T-helper 9 cell (primary cell): Measurements from ENCODE around the gene SLC52A3.
A peak's percentile ranks its signal among the peaks of the same experiment; 100 is the strongest.
"Not testable (repeated sequence)": the region's sequence is repeated elsewhere in the genome, so short reads cannot be mapped to it uniquely, and the experiment has no call there.

Experiments used
- DNase-seq: peaks from one replicate; pipeline ENCODE4 v3.0.0-alpha.2; 2020
- total RNA-seq, 2 donors: gene quantifications; one replicate each; lab custom pipeline; 2026; lab: John Stamatoyannopoulos, UW

The SLC52A3 gene
- 0 reads per million in 2 donors for total RNA-seq

DNA sequence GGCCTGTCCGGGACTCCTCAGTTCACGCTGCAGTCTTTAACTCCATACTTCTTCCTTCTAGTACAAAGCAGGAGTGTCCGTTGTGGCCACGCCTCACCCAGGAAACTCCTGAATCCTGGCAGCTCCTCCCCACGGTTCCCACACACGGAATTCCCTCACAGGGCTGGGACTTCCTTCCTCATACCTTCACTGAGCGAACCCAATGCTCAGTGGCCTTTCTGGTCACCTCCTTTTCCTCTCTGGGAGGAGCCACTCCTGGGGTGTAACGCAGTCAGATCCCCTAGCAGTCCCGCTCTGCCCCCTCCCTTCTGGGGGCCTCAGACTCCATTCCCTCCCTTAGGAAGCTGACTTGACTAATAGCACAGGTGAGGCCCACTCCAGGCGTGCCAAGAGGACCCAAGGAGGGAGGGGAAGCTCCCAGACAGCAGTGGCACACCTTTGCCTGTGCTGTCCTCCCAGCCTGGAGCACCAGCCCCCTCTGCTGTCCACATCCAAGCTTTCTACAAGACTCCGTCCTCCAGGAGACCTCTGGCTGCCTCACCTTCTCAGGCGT is at the start of gene SLC52A3:
Gene SLC52A3, minus strand, starts transcription at position 75 of the 553 bp plus-strand sequence. CDS start 2,726 bp downstream, outside the sequence.
- no peak for DNase-seq

DNA sequence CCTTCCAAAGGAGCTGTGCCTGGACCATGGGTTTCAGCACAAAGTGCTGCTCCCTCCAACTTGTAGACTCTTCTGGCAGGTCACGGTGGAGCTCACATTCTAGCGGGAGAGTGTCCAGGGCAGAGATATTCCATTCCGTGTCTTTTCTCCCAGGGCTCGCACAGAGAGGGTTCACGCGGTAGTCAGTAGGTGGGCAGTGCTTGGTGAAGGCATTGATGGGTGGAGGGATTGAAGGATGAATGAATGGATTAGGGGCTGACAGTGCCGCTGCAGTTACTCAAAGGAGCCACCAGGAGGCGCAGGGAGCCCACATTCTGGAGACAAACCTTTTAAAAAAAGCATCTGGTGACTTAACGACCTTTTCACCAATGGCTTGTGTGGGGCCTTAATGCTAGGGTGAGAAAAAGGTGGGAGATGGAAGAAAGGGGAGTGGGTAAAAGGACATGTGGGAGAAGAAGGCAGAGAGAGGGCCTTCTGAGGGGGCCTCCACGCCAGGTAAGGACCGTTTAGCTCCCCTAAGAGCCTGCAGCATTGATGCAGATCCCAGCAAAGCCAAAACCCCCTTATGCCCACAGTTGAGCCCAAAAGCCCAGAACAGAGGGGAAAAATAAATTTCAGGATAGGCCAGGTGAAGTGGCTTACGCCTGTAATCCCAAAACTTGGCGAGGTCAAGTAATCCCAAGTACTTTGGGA is 47.8 kb upstream of the SLC52A3 start:
- peak; percentile 58 for DNase-seq

DNA sequence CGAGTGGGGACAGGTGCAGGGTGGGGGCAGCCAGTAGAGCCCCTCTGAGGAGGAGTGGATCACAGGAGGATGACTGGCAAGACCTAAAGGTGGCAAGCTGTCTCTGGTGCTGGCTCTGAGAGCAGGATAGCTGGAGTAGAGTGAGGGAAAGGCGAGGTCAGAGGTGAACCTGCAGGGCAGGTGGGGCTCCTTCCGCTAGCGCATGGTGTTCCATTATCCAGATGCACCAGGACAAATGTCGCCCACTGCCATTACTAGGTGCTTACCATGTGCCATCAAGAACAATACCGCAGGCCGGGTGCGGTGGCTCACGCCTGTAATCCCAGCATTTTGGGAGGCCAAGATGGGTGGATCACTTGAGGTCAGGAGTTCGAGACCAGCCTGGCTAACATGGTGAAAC is 46.9 kb upstream of the SLC52A3 start:
- DNase-seq, result no peak

DNA sequence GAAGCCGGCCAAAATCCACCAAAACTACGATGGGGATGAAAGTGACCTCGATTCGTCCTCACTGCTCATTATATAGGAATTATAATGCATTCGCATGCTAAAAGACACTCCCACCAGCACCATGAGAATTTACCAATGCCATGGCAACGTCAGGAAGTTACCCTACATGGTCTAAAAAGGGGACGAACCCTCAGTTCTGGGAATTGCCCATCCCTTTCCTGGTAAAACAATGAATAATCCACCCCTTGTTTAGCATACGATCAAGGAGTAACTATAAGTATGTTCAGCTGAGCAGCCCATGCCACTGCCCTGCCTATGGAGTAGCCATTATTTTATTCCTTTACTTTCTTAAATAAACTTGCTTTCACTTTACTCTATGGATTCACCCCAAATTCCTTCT is 45.1 kb upstream of the SLC52A3 start:
- DNase-seq, result no peak

DNA sequence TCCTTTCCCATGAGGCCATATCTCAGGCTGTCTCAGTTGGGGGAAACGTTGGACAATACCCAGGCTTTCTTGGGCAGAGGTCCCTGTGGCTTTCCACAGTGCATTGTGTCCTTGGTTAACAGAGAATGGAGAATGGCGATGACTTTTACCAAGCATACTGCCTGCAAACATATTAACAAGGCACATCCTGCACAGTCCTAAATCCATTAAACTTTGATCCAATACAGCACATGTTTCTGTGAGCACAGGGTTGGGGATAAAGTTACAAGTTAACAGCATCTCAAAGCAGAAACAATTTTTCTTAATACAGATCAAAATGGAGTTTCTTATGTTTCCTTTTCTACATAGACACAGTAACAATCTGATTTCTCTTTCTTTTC is 44.1 kb upstream of the SLC52A3 start:
- not testable (repeated sequence) for DNase-seq

DNA sequence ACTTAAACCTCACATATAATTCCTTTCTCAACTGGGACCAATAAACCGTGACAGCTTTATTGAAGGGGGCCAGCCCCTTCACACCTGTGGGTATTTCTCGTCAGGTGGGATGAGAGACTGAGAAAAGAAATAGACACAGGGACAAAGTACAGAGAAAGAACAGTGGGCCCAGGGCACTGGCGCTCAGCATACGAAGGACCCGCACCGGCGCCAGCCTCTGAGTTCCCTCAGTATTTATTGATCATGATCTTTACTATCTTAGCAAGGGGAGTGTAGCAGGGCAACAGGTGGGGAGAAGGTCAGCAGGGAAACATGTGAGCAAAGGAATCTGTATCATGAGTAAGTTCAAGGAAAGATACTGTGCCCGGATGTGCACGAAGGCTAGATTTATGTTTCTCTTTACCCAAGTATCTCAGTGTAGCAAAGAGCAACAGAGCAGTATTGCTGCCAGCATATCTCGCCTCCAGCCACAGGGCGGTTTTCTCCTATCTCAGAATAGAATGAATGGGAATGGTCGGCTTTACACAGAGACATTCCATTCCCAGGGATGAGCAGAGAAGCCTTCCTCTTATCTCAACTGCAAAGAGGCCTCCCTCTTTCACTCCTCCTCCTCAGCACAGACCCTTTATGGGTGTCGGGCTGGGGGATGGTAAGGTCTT is 43.6 kb upstream of the SLC52A3 start:
- DNase-seq, result not testable (repeated sequence)

DNA sequence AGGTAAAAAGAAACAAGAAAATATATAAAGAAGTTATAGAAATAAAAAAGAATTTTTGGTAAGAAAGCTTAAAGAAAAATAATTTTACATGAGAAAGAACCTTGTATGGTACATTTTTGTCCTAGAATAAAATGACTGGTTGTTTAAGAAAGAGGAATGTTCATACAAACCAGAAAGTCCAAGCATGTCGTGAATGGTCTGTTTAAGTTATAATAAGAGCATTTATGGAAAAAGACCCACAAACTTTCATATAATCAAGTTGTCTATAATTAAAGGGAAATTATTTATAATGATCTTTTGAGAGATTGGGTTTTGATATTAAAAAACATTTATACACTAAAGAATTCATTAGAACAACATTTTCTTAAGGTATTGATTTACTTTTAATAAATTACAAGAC is 37.4 kb upstream of the SLC52A3 start:
- no peak for DNase-seq

DNA sequence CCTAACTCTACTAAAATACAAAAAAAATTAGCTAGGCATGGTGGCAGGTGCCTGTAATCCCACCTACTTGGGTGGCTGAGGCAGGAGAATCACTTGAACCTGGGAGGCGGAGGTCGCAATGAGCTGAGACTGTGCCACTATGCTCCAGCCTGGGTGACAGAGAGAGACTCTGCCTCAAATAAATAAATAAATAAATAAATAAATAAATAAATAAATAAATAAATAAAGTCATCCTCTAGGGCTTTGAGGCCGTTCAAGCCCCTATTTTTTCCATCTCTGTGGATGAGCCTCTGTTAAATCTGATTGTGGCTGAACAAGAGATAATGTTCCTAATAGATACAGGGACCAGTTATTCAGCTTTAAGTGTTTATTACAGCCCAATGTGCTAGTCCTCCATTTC is 33.4 kb upstream of the SLC52A3 start:
- DNase-seq, result no peak

DNA sequence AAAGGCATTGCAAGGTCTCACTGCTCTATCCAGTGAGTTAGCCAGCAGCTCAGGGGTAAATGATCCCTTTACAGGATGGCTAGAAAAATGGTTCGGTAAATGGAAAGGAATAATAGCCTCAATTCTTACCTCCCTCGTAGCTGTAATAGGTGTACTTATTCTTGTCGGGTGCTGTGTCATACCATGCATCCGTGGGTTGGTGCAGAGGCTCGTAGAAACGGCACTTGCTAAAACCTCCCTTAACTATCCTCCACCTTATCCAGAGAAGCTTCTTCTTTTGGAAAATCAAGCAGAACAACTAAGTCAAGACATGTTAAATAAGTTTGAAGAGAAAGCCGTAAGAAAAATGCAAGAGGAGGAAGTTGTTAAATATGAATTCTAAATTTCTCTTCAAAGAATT is 31.7 kb upstream of the SLC52A3 start:
- DNase-seq, result not testable (repeated sequence)

DNA sequence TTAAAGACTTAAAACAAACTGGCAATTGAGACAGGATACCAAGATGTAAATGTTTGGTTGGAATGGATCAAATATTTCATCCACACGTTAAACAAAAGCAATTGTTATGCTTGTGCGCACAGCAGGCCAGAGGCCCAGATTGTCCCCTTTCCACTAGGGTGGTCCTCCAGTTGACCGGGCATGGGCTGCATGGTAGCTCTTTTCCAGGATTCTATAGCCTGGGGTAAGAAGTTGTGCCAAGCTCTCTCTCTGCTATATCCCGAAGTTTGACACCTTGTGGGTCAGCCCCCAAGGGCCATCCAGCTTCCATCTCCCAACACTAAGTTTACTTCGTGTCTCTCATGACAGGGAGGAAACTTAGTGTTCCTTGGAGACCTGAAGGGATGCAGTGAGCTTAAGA is 30.4 kb upstream of the SLC52A3 start:
- DNase-seq, result not testable (repeated sequence)

DNA sequence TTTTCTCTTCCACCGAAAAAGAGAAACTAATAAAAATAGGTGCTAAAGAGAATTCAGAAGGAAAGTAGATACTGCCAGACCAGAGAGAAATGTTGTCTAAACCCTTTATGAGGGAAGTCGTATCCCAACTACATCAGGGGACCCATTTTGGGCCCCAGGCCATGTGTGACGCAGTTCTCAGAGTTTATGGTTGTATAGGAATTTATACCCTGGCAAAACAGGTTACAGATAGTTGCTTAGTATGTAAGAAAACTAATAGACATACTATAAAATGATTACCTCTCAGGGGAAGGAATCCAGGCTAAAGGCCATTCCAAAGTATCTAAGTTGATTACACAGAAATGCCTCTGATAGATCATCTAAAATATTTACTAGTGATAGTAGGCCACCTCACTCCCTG is 28.6 kb upstream of the SLC52A3 start:
- no peak for DNase-seq

DNA sequence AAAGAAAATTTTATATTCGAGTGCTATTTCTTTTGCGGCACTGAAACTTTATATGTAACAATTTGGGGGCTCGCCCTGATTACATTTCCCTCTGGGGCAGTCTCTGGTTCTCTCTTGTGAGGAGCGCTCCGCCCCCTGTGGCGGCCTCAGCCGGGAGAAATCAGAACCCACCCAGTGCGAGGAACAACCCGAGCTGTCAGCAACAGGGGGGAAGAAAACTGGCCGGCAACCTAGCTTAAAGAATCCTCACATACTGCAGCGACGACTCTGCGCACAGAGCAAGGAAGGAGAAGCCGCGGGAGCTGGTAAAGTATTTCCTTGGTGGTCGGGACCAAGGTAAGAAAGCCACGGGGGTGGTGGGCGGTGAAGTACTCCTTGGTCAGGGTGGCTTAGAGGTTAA is 23.9 kb upstream of the SLC52A3 start:
- DNase-seq, result no peak

DNA sequence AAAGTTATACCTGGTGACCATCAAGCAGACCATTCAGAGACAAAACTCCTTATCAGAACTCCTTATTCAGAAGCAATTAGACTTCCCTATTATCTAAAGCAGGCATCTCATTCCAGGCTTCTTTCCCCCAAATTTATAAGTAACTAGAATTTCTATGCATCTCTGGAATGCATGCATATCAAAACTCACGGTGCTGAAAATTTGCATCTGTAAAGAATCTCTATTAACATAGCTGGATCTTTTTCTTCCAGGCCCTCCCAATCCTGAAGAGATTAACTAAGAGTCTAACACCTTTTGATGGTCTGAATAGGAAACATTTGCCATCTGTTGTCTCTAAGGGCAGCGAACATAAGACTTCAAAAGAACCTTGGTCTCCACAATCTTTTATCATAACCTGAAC is 22.8 kb upstream of the SLC52A3 start:
- DNase-seq, result no peak

DNA sequence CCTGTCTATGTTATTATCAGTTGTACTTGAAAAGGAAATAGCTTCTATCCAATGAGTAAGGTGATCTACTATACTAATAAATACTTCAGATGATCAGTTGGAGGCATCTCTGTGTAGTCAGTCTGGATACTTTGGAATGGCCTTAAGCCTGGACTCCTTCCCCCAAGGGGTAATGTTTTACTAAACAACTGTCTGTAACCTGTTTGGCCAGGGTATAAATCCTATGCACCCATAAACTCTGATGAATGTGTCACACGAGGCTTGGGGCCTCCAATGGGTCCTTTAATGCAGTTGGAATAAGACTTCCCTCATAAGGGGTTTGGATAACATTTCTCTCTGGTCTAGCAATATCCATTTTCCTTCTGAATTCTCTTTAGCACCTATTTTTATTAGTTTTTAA is 19.5 kb upstream of the SLC52A3 start:
- DNase-seq, result no peak

DNA sequence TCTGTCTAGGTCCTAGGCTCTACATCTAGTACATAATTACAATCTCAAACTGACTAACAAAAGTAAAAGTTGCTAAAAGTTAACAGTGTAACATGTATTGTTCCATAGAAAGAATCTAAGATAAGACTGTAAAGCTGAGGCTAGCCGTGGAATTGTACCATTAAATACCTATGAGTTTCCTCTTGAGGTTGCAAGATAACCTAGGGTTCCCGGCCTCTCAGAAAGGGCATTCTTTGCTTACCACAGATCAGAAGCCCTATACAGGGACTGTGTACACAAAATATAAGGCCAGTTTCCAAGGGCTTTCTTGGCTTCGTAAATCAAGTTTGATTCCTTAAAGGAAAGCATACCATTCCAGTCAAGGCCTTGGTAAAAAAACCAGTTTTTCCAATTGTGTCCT is 11.5 kb upstream of the SLC52A3 start:
- no peak for DNase-seq

DNA sequence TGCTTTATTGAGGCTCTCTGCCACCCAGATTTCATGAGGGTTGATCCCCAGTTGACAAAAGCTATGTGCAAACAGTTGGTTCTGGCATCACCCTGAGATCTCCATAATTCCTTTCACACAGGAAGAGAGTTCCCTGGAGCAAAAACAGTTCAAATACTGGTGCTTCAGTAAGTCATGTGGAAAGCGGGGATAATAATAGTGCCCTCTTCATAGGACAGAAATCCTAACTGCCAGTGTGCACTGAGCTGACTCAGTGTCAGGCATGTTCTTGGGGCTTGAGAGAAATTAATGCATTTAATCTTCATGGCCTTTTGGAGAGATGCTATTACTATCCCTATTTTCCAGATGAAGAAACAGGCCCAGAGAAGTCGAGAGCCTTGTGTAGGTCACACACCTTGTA is 7.9 kb upstream of the SLC52A3 start:
- no peak for DNase-seq

DNA sequence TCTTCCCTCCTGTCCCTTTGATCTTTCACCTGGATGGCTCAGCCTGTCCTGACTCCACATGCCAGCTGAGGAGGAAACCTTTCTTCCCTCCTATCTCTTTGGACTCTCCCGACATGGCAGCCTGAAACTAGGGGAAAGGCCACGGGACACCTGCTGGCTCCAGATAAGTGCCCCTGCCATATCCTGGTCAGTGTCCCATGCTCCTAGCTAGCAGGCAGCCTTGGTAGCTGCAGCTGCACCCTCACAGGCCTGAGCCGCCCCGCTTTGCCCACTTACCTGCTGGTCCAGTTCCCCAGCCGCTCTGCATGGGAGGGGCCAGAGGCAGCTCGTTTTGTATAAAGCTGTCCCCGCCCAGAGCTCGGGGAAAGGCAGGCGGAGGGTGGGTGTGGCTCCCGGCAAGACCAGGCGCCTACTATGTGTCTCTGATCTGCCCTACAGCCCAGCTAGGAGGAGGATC is 7.4 kb upstream of the SLC52A3 start:
- DNase-seq, result no peak

DNA sequence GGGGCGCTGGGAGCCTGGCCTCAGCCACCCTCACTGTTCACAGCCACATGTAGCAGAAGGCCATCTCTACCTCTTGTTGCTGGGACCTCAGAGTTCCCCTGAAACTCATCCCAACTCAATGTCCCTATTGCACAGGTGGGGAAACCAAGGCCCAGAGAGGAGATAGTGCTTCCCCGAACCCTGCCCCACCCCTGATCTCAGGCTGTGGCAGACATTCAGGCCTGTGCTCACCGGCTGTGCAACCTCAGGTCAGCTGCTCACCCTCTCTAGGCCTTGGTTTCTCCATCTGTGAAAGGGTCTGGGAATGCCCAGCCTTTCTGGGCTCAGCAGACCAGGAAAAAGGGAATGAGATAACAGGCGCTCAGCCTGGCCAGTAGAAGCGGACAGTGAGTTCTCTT is 6.4 kb upstream of the SLC52A3 start:
- DNase-seq, result no peak

DNA sequence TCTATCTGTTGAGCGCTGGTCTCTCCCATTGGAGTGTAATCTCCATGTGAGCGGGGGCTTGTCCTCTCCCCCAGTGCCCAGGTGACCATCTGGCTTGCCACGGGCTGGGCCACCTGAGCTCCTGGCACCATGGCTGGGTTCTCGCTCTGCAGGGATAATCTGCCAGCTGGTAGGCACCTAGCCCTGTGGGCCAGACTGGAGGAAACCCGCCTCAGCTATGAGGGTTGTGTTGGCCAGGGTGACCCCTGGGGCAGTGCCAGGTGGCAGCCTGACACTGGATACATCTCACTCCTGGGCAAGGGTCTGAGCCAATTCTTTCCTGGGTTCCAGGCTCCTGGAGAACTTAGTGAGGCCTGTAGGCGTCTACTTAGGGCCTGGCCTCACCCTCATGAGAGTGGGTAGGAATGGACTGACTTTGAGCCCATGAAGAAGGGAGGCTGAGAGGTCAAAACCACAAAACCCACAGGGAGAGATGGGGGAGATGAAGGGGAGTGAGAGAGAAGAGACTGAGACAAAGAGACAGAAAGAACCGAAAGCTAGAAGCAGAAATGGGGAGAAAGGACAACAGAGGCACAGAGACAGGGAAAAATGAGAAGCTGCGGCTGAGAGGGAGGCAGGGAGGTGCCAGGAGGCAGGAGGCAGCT is 5.8 kb upstream of the SLC52A3 start:
- DNase-seq, result no peak

DNA sequence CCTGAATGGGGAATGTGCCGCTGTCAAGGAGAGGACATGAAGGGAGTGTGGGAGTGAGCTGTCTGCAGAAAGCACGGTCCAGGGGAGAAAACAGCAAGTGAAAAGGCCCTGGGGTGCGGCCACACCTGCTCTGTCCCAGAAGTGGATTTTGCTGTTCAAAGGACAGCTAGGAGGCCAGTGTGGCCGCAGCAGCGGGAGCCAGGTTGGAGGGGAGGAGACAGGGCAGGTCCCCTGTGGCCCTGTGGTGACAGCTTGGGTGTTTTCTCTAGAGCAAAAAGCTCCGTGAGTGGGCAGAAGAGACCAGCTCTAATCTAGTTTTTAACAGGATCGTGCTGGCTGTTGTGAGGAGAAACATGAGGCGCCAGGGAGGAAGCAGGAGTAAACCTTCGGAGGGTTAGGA is 4.5 kb upstream of the SLC52A3 start:
- DNase-seq, result no peak

DNA sequence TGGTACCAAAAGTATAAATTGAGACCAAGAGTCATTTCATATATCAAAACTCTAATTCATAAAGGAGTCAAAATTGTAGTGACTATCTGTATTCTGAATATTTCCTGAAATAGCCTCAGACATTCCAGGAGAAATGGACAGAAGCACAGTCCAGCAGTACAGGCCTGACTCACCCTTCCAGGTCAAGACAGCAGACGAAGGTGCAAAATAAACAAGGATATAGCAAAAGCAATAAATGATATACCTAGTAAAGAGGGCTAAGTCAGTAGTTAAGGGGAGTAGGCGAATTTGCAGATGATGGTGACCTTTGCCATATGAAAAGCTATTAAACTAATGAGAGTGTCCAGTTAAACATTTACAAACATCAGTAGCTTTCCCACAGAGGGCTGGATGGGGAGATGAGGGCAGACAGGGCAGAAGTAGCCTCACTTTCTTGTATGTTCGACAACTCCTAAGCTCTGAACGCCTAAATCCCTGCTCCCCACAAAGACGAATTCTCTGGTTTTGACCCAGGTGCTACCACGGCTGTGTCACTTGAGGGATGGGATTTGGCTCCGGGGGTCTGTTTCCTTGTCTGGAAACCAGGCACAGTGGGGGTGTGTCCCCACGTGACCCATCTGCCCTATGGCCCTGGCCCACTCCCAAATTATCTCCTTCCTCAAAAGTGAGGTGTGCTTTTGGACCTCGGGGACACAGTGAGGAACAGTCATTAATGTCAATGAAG is 3.6 kb upstream of the SLC52A3 start:
- no peak for DNase-seq

DNA sequence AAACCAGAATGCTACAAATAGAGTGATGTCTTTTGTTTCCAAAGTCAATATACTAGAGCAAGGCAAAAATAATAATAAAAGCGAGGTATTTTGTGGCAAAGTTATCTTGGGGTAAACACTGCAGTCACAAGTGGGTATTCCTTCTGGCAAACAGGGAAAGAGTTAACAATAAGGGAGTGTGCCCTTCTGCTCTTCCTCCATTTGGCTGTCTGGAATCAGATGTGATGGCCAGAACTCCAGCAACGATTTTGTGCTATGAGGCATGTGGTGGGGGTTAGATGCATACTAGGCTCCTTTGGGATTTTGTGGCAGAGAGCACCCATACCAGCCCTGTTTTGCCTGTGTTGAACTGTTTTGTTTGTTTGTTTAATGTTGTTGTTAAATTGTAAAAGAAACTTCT is 2.4 kb upstream of the SLC52A3 start:
- DNase-seq, result no peak

DNA sequence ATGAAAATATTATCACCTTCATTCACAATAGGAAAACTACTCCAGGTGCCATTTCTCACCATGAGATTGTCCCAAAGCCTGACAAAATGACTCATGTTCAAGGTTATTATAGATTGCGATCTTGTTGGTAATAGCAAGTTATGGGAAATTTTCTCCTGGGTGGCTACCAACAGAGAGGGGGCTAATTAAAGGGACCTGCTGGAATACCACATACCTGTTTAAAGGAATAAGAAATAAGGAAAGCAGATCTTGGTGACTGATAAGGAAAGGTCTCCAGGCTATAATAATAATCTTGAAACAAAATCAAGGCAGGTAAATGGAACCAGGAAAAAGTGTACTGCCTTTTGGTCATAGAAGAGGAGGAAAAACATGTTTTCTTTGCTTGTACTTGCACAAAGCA is 1.4 kb downstream of the SLC52A3 start:
- no peak for DNase-seq
